C4-2B (cell line): ENCODE results near the gene TMEM123.

Experiments
- H3K27ac ChIP-seq: fragments of 450-650 bp; 2 replicates; pipeline ENCODE4 v1.5.1; 2017
- ZFX ChIP-seq: fragments of 450-650 bp; IDR thresholded peaks from 2 replicates; pipeline ENCODE4 v1.6.1; 2017
- TF ChIP-seq, protein P1 (sequence below): fragments of 450-650 bp; conservative IDR thresholded peaks from 2 replicates; pipeline ENCODE4 v1.5.1; 2017; ENCODE audit warnings: mild to moderate bottlenecking

The TMEM123 gene

GRCh38 chr11:102368472-102368871 lies 84.1 kb downstream of the TMEM123 start:
- TF ChIP-seq, protein P1, sequence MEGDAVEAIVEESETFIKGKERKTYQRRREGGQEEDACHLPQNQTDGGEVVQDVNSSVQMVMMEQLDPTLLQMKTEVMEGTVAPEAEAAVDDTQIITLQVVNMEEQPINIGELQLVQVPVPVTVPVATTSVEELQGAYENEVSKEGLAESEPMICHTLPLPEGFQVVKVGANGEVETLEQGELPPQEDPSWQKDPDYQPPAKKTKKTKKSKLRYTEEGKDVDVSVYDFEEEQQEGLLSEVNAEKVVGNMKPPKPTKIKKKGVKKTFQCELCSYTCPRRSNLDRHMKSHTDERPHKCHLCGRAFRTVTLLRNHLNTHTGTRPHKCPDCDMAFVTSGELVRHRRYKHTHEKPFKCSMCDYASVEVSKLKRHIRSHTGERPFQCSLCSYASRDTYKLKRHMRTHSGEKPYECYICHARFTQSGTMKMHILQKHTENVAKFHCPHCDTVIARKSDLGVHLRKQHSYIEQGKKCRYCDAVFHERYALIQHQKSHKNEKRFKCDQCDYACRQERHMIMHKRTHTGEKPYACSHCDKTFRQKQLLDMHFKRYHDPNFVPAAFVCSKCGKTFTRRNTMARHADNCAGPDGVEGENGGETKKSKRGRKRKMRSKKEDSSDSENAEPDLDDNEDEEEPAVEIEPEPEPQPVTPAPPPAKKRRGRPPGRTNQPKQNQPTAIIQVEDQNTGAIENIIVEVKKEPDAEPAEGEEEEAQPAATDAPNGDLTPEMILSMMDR: no peak
- no peak for TF ChIP-seq ZFX
- no peak overlapping the region for H3K27ac ChIP-seq

DNA sequence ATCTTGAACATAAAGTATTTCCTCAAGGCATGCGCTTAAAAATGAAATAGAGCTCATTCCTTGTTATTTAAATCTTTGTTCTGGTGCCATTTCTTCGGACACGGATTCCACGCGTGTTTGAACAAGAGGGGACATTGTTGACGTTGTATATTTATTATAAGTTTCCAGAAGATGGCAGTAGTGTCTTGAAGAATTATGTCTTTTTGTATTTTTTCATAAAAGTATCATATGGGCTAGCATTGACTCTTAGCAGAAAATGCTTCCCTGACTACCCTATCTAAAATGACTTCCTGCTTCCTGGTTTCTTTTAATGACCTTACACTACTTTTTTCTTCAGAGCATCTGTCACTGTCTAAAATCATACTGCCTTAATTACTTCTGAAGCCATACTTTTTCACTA lies 85.2 kb downstream of the TMEM123 start:
- TF ChIP-seq, protein P1: peak; percentile 49
- no peak for TF ChIP-seq ZFX
- H3K27ac ChIP-seq: no peak overlapping the region

GRCh38 chr11:102364991-102365390 lies 87.6 kb downstream of the TMEM123 start:
- no peak overlapping the region for H3K27ac ChIP-seq
- no peak for TF ChIP-seq ZFX
- TF ChIP-seq, protein P1: no peak

DNA sequence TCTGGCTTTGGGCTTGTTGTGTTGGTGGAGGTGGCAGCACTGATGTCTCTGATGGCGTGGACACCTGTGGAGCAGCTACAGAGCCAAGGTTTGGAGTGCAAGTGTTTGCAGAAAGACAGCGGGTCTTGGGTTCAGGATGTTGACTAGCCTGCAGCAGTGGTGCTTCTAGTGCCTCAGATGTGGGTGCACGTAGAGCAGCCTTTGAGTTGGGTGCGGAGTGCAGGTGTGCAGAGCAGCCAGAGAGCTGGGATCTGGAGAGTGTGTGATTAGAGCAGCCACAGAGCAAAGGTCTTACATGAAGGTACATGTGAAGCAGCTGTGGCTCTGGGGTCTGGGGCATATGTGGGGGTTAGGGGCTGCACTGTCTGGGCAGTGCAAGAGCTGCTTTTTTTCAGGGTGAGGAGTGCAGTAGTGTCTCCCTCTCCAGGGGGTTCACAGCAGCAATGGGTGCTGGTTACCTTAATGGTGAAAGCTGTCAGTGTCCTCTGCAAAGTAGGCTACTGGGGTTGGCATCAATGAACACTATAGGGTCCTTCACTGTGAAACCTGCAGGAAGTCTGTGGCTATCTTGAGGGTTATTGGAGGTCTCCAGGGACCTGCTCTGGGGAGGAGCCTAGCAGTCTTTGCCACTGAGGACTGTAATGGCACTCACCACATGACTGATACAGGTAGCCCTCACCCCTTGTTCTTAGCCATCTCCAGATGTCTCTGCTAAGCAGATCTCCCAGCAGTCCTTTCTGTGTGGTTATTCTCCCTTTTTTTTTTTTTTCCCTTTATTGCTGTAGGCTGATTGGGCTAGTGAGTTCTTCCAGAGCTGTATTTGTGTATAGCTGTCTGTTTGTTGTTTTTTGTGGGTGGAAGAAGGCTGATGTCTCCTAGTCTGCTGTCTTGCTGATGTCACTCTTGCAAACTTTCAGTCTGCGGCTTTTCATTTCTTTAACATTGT lies 91.2 kb downstream of the TMEM123 start:
- no peak overlapping the region for H3K27ac ChIP-seq

DNA sequence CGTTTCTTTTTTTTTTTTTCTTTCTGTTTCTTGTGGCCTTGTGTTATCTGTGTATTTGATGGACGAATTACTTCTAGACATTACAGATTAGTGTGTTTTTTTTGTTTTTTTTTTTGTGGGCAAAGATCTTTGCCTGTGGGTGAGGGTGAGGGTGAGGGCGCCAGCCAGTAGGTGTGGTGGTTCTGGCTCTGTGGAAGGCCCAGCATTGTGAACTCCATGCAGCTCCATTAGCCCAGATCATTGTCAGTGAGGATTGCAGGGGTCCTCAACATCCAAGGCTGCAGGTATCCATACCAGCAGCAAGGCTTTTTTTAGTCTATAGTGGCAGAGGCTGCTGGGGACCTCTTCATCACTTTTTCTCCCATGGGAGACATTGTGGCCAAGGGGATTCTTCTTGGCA lies 91.9 kb downstream of the TMEM123 start:
- TF ChIP-seq ZFX: no peak
- TF ChIP-seq, protein P1: no peak
- H3K27ac ChIP-seq: no peak overlapping the region

More for the DNA sequence above, 91.2 kb downstream of the TMEM123 start:
- TF ChIP-seq, protein P1: no peak
- TF ChIP-seq ZFX: no peak

GRCh38 chr11:102359372-102359771 lies 93.2 kb downstream of the TMEM123 start:
- no peak overlapping the region for H3K27ac ChIP-seq
- TF ChIP-seq, protein P1: no peak
- no peak for TF ChIP-seq ZFX

DNA sequence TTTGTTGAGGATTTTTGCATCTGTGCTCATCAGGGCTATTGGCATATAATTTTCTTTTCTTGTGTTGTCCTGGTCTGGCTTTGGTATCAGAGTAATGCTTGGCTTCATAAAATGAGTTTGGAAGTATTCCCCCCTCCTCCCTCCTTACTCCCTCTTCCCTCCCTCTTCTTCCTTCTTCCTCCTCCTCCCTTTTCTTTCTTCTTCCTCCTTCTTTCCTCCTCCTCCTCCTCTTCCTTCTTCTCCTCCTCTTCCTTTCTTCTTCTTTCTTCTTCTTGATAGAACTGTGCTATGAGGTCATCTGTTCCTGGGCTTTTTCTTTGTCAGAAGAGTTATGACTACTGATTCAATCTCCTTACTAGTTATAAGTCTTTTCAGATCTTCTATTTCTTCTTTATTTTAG lies 95.4 kb downstream of the TMEM123 start:
- TF ChIP-seq, protein P1: no peak
- TF ChIP-seq ZFX: no peak
- H3K27ac ChIP-seq: no peak overlapping the region
